ENCODE data around the gene CAMKK2.
"Not testable (repeated sequence)": the region's sequence is repeated elsewhere in the genome, so short reads cannot be mapped to it uniquely, and the experiment has no call there.

Gene CAMKK2

DNA sequence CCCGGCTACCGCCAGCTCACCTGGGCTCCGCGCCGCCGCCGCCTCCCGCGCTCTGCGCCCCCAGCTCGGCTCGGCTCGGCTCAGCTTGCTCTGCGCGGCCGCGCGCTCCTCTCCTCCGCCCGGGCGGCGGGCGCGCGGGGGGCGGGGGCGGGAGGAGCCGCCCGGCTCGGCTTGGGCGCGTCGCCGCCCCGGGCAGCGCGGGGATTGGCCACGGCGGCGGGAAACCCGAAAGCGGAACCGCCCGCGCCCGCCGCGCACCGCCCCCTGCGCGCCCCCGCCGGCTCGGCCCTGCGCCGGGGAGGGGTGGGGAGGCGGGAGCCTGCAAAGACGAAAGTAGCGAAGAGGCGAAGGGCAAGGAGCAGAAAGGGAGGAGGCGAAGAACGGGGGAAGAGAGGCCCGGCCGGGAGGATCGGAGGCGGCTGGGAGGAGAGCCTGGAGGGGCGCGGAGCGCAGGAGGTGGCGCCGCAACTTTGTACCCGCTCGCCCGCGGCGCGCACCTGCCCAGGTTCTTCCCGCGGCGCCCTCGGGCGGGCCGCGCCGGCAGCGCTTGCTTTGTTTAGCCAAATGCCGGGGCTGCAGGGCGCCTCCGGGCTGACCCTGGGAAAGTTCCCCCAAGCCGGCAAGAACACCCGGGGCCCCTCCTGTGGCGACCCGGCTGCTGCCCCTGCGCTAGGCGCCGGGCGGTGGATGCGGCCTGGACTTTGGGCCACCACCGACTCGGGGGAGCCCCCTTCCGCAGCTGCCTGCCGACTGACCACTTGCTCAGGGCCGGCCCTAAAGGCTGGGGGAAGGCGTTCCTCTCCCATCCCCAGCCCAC lies at the start of gene CAMKK2:
Gene CAMKK2, minus strand, starts transcription at position 92 of the 817 bp plus-strand sequence. CDS start 22,183 bp downstream, outside the sequence.
- peak; percentile 87 for DNase-seq (ENCODE audit: low spot score)

DNA sequence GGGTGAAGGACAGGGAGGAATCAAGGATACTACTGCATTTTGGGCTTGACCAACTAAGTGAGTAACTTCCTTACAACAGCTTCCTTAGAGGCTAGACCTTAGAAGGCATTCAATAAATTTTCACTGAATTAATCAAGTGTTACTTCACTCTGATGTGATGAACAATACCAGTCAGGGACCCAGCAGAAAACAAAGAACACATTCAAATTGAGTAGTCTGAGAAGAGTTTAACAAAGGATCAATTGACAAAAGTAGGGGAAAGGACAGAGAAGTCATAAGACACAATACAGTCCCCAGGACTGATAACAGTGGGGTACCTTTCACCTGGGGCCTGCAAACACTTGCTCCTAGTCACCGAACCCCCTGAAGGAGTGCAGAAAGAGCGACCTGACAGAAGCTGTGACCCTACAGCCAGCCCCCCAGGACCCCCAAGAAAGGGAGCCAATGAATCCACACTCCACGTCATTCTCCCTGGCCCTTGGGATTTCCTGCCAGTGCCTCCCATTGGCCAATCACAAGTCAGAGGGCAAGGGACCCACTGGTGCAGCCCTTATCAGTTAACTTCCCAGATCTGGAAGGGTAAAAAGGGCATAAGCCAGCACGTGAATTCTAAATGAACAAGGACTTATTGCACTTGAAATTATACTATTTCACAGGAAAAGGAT lies 48.8 kb upstream of the CAMKK2 start:
- DNase-seq (ENCODE audit: low spot score) = no peak

DNA sequence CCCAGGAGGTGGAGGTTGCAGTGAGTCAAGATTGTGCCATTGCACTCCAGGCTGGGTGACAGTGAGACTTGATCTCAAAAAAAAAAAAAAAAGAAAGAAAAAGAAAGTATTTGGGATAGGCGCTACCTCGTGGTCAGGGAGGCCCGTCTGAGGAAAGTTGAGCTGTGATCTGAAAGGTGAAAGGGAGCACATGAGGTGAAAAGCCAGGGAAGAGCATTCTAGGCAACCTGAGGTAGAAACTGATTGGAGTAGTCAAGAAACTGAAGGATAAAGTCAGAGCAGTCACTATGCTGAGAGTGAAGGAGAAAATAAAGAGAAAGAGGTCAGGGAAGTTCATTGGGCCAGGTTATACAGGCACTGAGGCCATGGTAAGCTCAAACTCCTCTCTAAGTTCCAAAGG lies 48.0 kb upstream of the CAMKK2 start:
- DNase-seq (ENCODE audit: low spot score) = no peak

DNA sequence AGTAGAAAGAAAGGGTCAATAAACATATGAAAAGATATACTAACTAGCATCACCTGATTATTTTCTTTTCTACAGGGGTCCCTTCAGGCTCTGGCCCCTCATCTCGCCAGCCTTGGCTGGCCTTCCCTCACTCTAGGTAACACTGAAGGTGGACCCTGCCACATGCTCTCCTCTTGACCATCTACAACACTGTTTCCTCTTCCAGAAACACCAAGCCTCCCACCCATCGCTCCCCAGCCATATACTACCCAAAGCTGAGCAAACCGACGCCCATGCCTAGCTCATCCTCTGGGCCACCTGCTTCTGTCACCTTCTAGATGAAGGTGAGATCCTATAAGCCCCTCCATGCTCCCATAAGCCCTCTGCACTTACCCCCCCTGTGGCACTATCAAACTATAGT lies 40.9 kb upstream of the CAMKK2 start:
- DNase-seq (ENCODE audit: low spot score) = no peak

DNA sequence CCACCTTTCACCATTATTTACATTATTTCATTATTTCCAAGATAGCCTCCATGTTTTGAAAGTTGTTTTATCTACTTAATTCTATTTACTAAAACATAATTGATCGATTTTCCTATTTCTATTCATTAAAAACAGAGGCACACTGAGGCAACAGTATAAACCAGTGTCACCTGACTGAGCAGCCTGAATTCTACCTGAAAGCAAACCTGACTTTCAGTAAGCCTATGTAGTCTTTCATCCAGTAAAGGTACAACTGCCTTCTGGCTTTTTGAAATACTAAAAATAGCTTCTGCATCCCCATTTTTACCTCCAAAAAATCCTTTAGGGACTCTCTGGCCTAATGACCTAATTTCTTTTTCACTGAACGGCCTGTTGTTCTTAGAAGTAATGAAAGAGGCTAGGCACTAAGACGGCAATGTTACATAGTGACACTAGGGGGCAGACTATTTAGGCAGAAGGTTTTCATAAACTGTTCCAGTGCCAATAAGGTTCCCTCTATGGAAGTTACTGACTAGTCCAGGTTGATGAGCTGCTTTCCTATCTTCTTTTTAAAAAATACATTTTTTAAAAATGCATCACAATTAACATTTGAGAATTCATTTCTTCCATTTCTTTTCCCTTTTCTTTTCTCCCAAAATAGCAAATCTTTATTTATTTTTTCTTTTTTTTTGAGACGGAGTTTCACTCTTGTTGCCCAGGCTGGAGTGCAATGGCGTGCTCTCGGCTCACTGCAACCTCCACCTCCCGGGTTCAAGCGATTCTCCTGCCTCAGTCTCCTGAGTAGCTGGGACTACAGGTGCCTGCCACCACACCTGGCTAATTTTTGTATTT lies 38.2 kb upstream of the CAMKK2 start:
- peak; percentile 60 for DNase-seq (ENCODE audit: low spot score)

DNA sequence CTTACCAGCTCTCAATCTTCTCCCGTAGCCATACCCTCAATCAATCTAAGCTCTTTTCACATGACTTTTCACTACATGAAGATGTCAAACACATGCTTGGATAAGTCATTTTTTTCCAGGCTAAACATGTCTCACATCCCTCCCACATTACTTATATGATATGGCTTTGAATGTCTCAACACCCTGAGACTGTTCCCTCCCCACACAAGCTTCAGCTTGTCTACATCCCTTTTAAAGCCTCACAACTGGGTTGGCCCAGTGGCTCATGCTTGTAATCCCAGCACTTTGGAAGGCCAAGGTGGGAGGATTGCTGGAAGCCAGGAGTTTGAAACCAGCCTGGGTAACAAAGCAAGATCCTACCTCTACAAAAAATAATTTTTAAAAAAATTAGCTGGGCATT lies 37.2 kb upstream of the CAMKK2 start:
- DNase-seq (ENCODE audit: low spot score) = no peak

DNA sequence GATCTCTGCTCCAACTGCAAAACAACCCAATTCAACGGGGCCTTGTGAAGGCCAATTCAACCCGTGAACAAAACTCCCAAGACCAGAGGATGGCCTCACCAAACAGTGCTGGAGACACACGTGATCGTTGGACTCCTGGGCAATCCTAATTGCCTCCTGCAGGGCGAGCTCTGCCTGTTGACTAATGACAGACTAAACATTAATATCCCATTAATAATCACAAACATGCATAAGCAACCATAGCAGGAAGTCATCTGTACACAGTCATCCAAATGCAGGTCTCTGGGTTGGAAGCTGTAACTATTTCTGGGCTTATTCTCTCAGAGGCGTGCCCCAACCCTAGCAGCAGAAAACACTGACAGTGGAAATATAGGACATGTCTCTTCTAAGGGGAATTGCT lies 34.7 kb upstream of the CAMKK2 start:
- no peak for DNase-seq (ENCODE audit: low spot score)

DNA sequence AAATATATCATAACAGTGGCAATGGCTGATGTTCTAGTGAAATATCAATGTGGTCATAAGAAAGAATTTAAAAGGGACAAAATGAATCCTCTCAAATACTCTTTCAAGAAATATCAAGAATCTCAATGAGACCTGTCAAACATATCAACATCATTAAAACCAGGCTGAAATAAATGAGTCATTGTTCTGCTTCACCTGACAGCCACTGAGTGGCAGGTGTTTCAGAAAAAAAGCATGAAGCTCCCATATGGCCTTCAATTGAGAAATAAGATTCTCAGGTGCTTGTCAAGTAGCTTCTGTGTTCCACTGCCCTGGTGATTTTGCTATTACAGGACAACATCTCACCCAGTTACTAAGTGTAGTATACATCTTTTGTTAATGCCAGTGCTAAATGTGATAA lies 34.2 kb upstream of the CAMKK2 start:
- DNase-seq (ENCODE audit: low spot score) = no peak

DNA sequence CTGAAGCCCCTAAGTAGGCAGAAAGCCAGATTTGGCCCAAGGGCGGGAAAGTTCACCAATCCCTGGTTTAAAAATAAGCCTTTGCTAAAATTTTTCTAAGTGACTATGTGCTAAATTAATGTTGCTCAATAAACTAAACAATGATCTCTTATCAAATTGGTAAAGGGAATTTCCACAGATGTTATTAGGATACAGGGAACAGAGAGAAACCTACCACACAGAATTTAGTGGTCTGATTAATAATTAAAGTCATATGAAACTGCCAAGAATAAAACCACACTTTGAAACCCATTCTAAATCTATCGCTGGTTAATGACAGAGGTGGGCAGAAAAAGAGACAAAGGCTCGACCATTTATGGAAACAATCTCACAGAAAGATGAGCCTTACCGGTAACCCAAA lies 33.7 kb upstream of the CAMKK2 start:
- DNase-seq (ENCODE audit: low spot score) = no peak

DNA sequence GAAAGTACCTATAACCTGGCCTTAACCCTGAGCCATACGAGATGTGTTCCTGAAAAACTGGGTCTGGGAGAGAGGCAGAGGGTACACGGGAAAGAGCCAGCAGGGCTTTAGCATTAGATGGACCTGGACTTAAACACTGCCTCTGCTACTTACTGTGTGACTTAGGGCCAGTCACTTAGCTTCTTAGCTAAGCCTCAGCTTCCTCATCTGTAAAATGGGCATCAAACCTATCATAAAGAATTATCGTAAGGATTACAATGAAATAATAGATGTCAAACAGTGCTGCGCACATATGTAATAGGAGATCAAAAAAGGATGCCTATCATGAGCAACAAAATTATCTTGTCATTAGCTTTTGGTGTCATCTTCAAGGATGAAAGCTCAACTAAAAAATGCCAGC lies 32.1 kb upstream of the CAMKK2 start:
- no peak for DNase-seq (ENCODE audit: low spot score)

DNA sequence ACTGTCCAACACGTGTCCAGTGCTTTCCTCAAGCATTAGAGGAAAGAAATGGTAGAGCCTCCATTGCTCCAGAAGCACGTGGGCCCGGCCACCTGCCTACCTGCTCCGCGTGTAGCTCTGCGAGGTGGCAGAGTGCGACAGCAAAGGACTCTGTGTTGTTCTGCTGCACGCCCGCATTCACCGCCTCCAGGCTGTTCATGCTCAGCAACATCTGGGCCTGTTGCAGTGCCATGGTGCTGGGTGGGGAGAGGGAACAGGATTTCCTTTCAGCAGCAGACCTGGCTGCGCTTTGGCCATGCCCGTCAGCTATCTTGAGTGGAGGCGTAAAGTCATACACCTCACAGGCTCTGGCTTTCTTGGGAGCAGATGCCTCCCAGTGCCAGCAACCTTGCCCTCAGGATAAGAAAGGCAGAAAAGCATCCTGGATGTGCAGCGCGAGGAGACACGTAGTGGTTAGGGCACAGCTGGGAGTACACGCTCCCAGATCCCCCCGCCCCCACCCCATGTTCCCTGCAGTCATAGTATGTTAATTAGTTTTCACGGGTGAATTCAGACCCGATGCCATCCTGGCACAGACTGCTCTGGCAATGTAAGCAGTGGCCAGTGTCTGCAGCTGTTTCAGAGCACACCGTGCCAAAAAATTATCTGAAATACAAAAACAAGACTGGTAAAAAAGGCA lies 30.6 kb upstream of the CAMKK2 start:
- DNase-seq (ENCODE audit: low spot score) = no peak

DNA sequence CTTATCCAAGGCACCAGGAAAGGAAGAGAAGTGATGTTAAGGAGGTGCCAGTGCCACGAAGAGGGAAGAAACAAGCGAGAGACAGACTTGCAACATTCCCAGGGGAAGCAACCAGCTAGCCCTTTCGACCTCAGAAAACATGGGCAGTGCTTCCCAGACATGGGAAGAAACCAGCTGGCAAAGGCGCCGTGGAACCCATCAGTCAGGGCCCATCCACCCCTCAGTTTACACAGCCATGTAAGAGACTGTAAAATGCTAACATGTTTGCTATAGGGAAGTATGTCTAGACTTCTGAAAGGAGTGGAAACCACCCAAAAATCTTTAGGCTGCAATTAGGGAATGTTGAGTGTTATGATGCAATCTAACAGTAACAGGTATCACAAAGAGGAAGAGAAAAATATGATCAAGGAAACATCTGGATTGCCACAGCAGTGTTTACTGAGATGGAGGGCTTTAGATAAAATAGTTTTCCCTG lies 29.4 kb upstream of the CAMKK2 start:
- DNase-seq (ENCODE audit: low spot score) = no peak

DNA sequence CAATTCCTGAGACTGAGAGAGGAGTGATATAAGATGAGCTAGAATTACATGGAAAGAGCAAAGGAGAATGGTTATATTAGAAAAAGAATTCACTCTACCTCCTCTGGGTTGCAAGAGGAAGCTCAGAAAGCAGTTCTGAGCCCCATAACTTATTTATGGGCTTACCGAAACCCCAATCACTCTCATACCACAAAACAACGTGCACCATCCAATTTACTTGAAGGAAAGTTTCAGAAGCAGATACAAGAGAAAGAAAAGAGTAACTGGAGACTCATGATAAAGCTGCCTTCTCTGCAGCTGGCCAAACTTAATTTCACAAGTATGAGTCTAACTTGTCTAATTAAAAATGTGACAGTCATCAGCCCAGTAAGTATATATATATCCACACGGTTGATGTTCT lies 27.4 kb upstream of the CAMKK2 start:
- DNase-seq (ENCODE audit: low spot score) = no peak

DNA sequence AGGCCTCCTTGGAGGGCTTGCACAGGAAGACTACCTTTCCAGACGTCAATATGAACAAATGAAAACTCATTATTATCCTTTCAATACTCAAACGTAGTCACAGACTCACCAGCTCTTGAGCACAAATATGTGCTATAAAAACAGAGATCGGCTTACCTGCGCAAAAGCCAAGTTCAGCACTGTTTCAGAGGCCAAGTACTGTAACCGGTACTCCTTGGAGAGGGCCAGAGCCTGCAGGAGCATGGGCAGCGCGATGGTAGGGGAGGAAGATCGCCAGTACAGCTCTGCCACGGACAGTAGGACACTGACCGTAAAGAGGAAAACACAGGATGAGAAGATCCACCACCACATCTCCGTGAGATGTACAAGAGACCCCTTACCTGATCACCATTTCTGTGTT lies 21.6 kb upstream of the CAMKK2 start:
- no peak for DNase-seq (ENCODE audit: low spot score)

DNA sequence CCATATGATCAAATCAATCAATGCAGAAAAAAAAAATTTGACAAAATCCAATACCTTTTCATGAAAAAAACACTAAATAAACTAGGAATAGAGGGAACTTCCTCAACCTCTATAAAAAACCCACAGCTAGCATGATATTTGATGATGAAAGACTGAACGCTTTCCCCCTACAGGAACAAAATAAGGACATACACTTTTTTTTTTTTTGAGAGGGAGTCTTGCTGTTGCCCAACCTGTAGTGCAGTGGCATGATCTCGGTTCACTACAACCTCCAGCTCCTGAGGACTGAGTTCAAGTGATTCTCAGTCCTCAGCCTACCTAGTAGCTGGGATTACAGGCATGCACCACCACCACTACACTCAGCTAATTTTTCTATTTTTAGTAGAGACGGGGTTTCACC lies 17.9 kb upstream of the CAMKK2 start:
- no peak for DNase-seq (ENCODE audit: low spot score)

DNA sequence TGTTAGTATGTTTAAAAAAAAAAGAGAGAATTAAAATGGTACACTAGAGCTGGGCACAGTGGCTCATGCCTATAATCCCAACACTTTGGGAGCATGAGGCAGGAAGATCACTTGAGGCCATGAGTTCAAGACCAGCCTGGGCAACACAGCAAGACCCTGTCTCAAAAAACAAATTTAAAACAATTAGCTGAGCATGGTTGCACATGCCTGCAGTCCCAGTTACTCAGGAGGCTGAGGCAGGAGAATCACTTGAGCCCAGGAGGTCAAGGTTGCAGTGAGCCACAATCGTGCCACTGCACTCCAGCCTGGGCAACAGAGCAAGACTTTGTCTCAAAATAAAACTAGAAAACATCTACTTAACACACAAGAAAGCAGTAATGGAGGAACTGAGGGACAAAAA lies 13.7 kb upstream of the CAMKK2 start:
- not testable (repeated sequence) for DNase-seq (ENCODE audit: low spot score)

DNA sequence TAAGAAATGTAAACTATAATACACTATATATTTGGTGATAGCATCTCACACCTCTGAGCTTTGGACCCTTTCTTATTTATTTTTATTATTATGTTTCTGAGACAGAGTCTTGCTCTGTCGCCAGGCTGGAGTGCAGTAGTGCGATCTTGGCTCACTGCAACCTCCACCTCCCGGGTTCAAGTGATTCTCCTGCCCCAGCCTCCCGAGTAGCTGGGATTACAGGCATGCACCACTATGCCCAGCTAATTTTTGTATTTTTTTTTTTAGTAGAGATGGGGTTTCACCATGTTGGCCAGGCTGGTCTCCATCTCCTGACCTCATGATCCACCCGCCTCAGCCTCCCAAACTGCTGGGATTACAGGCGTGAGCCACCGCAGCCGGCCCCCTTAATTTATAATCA lies 10.9 kb upstream of the CAMKK2 start:
- not testable (repeated sequence) for DNase-seq (ENCODE audit: low spot score)

DNA sequence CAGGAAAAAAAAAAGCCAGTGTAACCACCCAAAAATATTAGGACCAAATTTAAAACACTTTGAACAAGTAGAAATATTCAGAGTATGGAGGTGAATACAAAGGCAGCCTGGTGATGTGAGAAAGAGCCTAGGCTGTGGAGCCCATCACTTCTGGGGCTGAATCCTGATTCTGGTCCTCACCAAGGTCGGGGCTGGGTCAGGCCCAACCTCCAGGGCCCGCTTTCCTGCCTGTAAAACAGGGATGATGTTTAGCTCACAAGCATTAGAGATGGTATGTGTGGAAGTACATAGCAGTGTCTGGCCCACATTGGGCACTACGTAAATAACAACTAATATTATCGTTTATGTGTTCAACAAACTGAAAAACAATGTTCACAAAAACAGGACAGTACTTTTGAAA lies 7.8 kb upstream of the CAMKK2 start:
- DNase-seq (ENCODE audit: low spot score) = no peak

DNA sequence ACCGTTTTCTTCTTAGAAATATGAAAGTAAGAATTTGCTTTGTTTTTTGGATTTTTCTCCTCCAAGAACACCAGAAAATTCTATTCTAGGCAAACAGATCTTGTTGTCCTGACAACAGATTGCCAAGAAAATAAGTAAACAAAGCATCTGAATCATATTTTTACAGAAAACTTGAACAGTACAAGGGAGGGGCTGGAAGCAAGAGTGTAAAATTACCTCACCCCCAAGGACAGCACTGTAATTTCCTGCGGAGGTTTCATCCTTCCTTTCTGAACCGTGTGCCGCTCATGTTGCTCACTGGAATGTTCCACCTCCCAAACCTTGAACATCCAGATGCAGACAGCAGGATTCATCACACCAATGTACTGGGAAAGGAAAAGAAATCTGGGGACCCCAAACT lies 5.4 kb upstream of the CAMKK2 start:
- DNase-seq (ENCODE audit: low spot score) = no peak

DNA sequence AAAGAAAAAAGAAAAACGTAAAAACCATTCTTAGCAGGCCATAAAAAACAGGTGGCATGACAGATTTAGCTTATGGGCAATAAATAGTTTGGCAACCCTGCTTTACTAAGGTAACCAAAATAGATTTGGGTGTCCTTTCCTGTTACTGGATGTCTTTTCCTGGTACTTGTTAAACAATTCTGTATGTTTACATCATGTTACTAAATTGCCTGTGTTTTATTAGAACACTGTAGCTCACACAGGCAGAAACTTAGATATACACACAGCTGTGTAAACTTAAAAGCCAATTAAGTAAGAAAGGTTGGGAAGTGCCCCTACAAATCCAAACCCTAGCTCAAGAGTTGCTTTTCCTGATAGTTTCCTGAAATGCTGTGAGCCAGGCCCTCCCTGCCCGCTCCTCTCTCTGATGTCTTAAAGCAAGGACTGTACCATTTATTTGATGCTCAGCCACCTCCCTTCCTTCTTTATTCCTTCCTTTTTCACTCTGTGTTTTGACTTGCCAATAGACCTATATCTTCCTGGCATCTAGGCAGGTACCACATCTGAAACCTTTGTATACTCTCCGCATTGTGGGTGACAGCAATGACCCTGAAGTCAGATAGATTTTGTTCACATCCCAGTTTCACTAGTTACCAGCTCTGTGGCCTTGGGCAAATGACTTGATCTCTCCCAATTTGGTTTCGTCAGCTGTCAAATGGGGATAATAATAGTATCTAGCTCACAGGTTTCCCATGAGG lies 3.7 kb upstream of the CAMKK2 start:
- DNase-seq (ENCODE audit: low spot score) = no peak

DNA sequence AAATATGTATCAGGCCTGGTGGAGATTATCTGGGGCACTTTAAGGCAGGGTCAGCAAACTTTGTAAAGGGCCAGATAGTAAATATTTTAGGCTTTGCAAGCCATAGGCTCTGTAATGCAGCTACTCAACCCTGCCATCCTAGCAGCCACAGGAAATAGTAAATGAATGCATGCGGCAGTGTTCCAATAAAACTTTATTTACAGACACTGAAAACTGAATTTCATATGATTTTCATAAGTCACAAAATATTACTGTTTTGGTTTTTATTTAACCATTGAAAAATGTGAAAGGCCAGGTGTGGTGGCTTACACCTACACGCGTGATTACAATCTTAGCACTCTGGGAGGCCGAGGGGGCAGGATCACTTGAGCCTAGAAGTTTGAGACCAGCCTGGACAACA lies 3.2 kb upstream of the CAMKK2 start:
- no peak for DNase-seq (ENCODE audit: low spot score)

All from activated CD4-positive, alpha-beta T cell treated with anti-CD3 and anti-CD28 coated beads, Interleukin-2, Interleukin-4, amounts not matched to agents 100 ng/mL and 50 ng/mL, durations not matched to agents 16 hours and 8 hours (primary cell).